GM04503 (cell line): ENCODE results near the gene REV3L.

ENCODE experiments used
- DNase-seq: peaks from one replicate; pipeline ENCODE4 v3.0.0-alpha.2; 2012; ENCODE audit warnings: low read depth

The REV3L gene

DNA sequence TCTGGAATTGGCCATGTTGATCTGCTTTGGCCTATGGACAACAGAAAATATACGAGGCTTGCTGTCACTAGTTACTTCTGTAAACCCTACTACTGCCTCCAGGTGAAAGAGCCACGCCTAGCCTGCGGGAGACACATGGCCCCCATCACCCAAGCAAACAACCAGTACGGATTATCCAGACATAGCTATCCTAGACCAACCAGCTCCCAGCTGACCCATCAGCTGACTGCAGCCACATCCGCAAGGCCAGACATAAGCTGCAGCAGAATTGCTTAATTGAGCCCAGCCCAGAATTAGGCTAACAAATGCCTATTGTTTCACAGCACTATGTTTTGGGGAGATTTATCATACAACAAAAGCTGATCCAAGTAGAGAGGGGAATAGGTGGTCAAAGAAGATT is 13.5 kb downstream of the REV3L start:
- no peak for DNase-seq

DNA sequence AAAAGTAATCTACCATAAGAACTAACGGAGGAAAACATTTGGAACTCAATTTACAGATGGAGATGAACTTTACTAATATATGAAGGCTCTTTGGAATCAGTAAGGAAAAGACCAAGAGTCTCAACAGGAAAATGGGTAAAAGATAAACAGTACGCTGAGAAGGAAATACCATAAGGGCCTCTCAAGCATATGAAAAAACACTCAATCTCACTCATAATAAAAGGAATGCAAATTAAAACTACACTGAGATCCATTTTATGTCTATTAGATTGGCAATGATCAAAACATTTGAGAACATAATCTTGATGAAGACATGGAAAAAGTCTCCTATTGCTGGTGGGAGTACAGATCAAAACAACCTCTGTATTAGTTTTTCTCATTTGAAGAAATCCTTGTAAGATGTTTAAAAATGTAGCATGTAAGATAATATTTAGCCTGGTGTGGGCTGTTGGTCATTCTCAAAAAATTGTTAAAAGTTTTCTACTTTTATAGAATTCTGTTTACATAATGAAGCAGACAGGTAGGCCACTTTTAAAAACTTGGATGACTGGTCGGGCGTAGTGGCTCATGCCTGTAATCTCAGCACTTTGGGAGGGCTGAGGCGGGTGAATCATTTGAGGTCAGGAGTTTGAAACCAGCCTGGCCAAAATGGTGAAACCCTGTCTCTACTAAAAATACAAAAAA is 14.5 kb downstream of the REV3L start:
- no peak for DNase-seq

DNA sequence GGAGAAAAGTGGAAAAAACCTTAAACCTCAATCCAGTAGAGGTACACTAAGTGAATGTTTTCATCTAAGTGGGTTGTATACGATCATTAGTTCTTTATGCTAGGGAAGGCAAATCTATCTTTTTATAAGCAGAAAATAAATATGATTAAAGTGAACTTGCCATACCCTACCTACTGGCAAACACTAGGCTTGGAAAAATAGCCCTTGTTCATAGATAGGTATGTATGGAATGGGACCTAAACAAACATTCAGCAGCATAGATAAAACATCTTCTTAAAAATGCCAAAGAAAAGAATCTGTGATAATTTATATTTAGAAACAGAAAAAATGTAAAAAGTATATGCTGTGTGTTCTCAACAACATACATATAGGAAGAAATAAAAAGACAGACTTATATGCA is 18.8 kb downstream of the REV3L start:
- DNase-seq = no peak

DNA sequence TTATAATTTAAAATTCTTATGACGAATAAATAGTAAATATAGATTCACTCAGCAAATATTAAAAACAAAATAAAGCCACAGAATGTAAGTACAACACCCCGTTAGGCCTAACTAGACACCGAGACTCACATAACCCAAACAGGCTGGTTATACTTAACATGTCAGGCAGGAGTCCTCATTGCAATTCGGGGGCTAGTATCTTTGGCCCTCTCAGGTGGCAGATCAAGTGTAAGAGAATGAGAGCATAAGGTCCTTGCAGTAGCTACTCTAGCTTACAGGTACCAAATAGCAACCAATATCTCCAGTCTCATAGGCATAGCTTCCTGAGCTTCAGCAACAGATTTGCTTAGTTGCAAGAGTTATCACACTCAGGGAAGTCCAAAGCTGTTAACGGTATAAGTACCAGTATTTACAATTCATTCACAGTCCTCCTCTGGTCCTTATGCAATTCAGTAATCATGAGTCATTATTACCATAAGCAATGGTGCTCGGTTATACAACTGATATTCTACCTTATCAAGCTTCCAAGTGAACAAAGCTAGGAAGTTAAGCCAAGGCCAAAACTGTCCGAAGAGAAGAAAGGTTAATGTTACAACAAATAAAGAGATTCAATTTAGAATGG is 20.1 kb downstream of the REV3L start:
- DNase-seq = no peak

DNA sequence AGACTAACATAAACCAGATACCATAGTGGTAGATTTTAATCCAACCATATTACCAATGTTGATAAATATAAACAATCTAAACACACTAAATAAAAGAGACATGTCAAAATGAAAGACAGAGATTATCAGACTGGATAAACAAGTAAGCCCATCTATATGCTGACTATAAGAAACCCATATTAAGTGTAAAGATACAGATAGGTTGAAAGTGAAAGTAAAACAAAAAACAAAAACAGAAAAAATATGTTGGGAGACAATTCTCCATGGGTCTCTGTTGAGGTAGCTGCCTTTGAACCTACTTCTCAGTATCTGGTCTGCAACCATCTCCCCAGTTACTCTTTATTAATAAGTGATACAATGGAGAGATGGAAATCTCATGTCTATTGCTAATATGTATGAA is 21.2 kb downstream of the REV3L start:
- no peak for DNase-seq

DNA sequence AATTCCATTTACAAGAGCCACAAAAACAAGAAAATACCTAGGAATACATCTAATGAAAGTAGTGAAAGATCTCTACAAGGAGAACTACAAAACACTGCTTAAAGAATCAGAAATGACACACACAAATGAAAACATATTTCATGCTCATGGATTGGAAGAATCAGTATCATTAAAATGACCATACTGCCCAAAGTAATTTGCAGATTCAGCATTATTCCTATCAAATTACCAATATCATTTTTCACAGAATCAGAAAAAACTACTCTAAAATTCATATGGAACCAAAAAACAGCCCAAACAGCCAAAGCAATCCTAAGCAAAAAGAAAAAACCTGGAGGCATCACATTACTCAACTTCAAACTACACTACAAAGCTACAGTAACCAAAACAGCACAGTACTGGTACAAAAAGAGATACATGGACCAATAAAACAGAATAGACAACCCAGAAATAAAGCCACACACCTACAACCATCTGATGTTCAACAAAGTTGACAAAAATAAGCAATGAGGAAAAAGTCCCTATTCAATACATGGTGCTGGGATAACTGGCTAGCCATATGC is 24.3 kb downstream of the REV3L start:
- DNase-seq = no peak

DNA sequence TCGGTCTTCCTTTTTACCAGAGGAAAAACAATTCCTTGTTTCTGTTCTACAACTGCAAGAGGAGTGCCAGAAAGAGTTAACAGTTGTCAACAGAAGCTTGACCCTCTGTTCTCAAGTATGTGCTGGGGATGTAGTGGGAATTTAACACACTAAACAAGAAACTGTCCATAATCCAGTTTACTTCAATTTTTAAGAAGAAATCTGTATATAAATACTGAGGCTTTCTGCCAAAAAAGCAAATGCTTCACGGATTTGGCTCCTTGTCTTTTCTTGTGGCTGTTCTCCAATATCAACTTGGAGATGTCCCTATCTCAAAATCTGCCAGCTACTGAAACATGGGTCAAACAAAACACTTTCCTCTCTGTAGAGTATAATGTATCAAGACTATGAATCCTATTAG is 26.8 kb downstream of the REV3L start:
- no peak for DNase-seq

DNA sequence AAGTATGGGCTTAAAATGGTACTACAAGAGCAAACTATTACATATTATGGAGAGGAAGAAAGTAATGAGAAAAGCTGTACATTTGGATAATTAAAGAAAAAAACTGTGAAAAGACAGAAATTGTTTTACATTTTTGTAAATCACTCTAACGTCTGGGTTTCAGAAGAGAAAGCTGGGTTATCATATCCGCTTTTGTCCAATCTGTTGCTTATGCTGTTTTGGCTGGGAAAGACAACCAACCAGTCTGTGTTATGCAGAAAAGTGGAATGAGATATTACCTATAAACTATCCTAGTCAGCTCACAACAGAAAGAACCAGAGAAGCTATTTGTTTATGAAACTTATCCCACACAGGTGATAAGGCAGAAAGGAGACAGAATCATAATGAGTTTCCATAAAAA is 32.4 kb downstream of the REV3L start:
- DNase-seq = no peak

DNA sequence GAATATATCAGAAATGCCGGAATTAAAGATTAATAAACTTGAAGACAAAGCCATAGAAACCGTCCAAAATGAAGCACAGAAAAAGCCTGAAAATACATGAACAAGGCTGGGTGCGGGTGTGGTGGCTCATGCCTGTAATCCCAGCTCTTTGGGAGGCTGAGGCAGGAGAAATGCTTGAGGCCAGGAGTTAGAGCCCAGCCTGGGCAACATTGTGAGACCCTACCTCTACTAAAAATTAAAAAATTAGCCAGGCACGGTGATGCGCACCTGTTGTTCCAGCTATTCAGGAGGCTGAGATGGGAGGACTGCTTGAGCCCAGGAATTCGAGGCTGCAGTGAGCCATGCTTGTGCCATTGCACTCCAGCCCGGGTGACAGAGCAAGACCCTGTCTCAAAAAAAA is 32.9 kb downstream of the REV3L start:
- DNase-seq = no peak

DNA sequence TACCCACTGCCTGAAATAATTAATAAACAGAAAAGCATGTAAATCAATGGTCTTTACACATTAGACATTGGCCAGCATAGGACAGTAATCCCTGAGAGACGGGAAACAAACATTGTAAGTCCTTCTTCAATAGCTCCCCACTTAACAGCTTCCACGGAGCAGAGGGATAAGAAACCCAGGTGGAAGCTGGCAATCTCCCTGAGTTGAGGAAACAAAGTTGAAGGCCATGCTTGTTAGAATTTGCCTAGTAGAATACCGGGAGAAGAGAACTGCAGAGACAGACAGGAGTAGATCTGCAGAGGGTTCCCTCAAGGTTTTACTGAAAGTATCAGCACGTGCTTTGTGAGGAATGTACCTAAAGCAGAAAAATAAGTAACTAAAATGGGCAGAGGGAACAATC is 33.9 kb downstream of the REV3L start:
- DNase-seq = no peak

DNA sequence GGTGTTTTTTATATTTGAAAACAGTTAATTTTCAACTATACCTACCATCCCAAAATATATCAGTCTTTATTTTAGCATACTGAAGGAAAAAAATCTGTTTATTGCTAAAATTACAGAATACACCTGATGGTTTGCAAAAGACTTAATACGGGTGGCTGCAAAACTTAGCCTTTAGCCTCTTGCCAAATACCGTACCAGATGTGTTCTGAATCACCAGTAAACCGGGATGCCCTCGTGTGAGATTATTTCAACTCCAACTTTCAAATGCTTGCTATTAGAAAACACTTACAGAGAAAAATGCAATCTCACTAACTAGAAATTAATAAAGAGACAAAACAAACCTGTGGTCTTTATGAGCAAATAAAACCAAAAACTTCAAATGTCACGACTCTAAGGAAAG is 36.0 kb downstream of the REV3L start:
- no peak for DNase-seq

DNA sequence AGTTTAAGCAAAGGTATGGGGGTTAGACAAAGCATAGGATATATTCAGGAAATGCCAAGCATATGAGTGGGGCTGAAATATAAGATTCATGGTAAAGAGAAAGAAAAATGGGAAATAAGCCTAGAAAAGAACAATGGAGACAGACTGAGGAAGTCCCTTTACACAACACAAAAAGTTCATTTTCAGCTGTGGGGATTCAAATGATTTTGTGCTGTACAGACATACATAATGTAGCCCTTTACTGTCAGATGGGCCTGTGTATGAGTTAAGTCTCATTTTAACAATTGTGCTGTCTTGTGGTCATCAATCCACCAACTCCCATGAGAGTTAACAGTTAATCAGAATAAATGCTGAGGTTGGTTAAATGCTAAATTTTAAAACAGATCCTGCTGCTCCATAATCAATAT is 37.2 kb downstream of the REV3L start:
- DNase-seq = no peak

DNA sequence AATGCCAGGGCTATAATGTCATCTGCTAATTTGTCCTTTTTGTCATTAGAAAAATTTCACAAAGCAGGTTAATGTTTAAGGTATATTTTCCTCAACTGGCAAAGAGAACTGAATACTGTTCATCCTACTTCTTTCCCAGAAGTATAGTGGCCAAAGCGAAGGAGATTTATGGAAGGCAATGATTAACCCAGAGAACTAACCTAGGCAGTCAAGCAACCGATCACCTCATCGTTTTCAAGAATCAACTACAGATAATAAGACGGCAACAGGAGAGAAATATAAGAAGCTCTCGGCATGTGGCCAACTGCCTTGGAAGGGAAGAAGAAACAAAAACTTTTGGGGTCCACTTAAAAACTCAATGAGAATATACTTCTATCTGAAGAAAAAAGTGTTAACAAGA is 38.2 kb downstream of the REV3L start:
- no peak for DNase-seq

DNA sequence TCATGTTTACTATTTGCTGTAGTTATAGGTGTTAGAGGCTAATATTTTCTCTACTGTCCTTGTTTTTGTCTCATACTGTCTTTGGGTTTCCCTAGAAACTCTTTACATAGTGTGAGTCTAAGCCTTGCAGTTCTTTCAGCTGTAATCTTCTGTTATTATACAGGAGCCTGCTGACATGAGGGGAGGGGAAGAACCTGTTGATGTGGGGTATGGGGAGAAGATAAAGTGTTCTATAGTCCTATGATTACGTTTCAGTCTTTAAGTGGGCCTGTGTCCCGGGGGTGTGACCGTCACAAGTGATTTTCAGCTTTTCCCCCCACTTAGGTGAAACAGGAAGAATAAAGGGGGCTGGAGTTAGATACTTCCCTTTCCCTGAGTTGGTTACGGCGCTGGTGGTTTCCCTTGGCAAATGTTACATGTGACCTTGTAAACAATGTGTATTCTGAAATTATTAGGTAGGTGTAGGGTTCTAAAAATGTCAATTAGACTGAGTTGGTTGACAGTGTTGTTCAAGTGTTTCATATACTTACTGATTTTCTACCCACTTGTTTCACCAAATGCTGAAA is 41.3 kb downstream of the REV3L start:
- no peak for DNase-seq

DNA sequence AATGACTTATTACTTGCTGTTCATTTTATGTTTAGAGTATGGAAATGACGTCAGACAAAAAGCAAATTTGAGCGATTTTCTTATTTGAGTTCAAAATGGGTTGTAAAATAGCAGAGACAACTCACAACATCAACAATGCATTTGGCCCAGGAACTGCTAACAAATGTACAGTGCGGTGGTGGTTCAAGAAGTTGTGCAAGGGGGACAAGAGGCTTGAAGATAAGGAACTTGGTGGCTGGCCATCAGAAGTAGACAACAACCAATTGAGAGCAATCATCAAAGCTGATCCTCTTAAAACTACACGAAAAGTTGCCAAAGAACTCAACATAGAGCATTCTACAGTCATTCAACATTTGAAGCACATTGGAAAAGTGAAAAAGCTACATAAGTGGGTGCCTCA is 43.8 kb downstream of the REV3L start:
- no peak for DNase-seq

DNA sequence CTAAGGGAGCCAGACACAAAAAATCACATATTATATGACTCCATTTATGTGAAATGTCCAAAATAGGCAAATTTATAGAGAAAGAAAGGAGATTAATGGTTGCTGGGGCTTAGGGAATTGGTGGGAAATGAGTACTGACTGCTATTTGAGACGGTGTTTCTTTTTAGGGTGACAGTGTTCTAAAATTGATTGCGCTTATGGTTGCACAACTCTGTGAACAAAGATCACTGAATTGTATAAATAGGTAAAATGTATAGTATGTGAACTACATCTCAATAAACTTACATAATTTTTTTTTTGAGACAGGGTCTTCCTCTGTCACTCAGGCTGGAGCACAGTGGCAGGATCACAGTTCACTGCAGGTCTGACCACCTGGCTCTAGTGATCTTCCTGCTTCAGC is 45.4 kb downstream of the REV3L start:
- DNase-seq = no peak

DNA sequence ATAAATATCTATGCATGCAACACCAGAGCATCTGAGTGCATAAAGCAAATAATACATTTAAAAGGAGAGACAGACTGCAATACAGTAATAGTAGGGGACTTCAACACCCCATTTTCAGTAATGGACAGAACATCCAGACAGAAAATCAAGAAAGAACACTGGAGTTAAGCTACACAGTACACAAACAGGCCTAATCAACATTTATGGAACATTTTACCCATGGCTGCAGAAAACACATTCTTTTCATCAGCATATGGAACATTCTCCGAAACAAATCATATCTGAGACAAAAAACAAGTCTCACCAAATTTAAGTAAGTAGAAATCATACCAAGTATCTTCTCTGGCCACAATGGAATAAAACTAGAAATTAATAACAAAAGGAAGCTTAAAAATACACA is 50.5 kb downstream of the REV3L start:
- DNase-seq = no peak

DNA sequence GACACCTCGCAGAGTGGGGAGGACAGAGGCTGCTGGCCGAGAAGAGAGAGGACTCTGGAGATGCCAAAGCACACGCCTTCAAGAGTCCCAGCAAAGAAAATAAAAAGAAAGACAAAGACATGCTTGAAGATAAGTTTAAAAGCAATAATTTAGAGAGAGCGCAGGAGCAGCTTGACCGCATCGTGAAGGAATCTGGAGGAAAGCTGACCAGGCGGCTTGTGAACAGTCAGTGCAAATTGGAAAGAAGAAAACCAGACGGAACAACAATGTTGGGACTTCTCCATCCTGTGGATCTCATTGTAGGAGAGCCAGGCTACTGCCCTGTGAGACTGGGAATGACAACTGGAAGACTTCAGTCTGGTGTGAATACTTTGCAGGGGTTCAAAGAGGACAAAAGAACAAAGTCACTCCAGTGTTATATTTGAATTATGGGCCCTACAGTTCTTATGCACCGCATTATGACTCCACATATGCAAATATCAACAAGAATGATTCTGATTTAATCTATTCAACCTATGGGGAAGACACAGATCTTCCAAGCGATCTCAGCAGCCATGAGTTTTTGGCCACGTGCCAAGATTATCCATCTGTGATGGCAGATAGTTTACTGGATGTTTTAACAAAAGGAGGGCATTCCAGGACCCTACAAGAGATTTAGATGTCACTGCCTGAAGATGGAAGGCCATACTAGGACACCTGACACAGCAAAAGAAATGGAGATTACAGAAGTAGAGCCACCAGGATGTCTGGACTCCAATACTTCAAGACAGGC is 52.2 kb downstream of the REV3L start:
- no peak for DNase-seq

DNA sequence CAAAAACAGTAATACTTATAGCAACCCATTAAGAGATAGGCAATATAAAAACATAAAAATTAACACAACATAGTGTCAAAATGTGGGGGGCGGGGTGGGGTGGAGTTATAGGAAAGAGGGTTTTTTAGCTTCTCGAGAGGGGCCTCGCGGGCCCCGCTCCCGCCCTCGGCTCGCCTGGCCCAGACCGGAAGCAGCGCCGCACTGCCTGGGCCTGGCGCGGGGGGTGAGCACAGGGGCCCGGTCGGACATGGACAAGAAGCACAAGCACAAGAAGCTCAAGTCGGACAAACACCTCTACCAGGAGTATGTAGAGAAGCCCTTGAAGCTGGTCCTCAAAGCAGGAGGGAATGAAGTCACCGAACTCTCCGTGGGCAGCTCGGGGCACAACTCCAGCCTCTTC is 53.4 kb downstream of the REV3L start:
- no peak for DNase-seq

DNA sequence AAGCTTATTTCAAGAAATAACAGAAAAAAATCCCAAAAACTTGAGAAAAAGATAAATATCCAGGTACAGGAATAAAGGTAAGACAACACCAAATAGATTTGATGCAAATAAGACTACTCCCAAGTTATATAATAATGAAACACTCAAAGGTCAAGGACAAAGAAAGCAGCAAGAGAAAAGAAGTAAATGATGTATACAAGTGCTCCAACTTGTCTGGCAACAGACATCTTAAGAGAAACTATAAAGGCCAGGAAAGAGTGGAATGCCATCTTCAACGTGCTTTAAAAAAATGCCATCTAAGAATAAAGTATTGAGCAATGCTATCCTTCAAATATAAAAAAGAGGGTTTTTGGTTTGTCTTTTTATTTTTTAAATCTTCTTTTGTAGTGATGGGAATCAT is 54.2 kb downstream of the REV3L start:
- no peak for DNase-seq

DNA sequence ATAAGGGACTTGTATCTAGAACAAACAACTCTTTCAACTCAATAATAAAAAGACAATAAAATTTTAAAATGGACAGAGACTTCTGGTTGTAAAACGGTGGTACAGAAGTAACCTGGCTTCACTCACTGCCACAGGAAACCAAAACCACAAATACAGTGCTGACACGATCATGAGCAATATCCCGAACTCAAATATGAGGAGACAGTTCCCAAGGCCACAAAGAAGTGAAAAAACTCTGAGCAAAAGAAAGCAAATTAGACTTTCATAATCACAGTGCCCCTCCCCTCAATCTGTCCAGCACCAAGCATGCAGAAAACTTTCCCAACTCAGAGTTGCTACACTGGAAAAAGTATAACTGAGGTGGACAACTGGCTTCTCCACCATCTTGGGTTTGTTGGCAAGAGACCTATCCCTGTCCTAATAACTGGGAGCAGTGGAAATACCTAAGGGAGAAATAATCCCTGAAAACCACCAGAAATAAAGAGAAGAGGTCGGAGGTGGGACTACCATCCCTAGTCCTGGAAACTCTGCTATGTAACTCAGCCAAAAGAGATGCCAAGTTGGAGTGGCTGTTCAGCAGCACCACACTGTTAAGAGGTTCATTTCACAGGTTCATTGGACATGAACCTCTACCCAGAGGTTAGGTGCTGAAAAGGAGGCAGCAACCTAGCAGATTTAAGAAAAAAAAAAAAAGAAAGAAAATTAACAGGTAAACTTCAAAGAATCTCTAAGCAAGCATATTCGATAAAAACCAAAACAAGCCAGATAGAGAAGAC is 55.5 kb downstream of the REV3L start:
- DNase-seq = peak; percentile 76
